Keratinocyte (primary cell): ENCODE measurements around the gene VEZF1.

Experiments used
- CTCF ChIP-seq, 3 experiments: IDR thresholded peaks in 1 of 3; conservative IDR thresholded peaks in 1 of 3; optimal IDR thresholded peaks in 1 of 3; 2 replicates in 2 of 3; 3 replicates in 1 of 3; pipeline versions ENCODE3 to v1.5.1; 2011; ENCODE audit warnings: low read length in 3 of 3, mild to moderate bottlenecking in 3 of 3, moderate library complexity in 2 of 3, control low read depth in 1 of 3, inconsistent platforms in 1 of 3; ENCODE audit not compliant: insufficient read depth in 2 of 3; ENCODE audit errors: extremely low read depth in 1 of 3
- EZH2 ChIP-seq: IDR thresholded peaks from one replicate; pipeline ENCODE4 v1.6.1; 2012; ENCODE audit warnings: inconsistent platforms, mild to moderate bottlenecking, low read length, moderate library complexity

DNA sequence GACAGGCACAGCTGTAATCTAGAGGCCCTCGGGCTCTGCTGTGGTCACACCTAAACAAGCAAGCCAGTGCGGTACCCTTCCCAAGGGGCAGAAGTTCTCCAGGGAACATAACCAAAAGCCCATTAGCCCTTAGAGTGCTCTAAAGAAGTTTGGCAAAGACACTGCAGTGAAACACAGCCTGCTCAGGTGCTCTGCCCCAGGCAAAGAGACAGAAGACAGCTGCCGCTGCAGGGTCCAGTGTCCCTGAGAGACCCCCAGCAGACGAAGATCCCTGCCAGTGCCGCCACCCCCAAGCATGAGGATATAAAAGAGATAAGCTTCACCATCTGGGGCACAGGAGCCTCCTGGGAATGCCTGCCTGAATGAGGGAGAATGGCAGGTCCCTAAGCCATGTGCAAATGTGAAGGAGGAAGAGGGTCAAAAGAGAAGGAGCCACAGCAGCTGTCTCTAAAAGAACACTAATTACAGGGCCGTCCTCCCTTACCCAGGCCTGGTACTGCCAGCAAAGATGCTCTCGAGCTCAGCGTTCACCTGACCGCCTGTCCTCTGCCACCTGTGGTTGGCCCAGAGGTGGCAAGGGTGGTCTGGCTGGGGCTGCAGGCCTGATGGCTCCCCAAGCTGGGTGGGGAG lies 62.6 kb downstream of the VEZF1 start:
- TF ChIP-seq CTCF (optimal IDR thresholded peaks at IDR 0.05 in 1 of 3, IDR thresholded peaks at IDR 0.05 in 1 of 3, conservative IDR thresholded peaks at IDR 0.05 in 1 of 3; ENCODE audit: extremely low read depth in 1 of 3, insufficient read depth in 2 of 3, low read length in 3 of 3), result no peak
- no peak for TF ChIP-seq EZH2
